GM12873 (cell line): ENCODE measurements around the gene NUDT21.

Experiments used
- TF ChIP-seq, protein P1 (sequence below): IDR thresholded peaks from 2 replicates; pipeline ENCODE4 v1.5.1; 2012; ENCODE audit warnings: low read depth, mild to moderate bottlenecking, moderate library complexity, low read length, control low read depth; ENCODE audit not compliant: insufficient read depth; ENCODE audit errors: missing control alignments

The NUDT21 gene

DNA sequence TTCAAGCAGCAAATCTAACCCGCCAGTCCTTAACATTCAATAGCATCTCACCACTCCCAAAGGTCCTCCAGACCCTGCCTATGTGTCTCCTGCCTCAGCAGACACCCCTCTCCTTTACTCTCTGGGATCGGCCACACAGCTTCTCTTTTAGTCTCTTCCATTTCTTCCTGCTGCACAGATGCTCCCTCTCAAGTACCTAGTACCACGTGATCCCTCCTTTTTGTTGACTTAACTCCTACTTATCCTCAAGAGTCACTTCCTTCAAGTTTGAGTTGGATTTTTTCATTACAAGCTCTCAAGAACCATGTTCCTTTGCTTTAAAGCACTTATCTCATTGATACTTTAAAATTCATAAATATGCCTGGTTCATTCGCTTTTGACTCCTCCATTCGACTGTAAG, 50.7 kb downstream of the NUDT21 start:
- TF ChIP-seq, protein P1, sequence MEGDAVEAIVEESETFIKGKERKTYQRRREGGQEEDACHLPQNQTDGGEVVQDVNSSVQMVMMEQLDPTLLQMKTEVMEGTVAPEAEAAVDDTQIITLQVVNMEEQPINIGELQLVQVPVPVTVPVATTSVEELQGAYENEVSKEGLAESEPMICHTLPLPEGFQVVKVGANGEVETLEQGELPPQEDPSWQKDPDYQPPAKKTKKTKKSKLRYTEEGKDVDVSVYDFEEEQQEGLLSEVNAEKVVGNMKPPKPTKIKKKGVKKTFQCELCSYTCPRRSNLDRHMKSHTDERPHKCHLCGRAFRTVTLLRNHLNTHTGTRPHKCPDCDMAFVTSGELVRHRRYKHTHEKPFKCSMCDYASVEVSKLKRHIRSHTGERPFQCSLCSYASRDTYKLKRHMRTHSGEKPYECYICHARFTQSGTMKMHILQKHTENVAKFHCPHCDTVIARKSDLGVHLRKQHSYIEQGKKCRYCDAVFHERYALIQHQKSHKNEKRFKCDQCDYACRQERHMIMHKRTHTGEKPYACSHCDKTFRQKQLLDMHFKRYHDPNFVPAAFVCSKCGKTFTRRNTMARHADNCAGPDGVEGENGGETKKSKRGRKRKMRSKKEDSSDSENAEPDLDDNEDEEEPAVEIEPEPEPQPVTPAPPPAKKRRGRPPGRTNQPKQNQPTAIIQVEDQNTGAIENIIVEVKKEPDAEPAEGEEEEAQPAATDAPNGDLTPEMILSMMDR = no peak

DNA sequence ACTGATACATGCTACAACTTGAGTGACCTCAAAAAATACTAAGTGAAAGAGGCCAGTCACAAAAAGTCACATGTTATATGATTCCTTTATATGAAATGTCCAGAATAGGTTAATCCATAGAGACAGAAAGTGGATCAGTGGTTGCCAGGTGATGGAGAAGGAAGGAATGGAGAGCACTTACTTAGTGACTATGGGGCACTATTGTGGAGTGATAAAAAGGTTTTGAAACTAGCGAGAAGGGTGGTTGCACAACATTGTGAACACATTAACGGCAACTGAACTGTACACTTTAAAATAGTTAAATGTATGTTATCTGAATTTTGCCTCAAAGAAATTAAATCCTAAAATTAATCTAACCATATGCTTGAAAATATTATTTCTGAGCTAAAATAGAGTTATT, 51.6 kb downstream of the NUDT21 start:
- TF ChIP-seq, protein P1 = no peak

DNA sequence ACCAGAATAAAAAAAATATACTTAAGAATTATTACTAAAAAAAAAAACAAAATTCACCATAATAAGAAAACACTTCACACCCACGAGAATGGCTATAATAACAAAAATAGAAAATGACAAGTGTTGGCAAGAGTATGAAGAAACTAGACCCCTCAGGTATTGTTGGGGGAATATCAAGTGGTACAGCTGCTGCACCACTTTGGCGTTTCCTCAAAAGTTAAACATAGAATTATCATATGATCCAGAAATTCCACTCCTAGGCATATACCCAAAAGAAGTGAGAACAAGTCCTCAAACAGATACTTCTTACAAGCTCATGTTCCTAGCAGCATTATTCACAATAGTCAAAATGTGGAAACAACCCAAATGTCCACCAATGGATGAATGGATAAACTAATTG, 52.1 kb downstream of the NUDT21 start:
- TF ChIP-seq, protein P1 = no peak

DNA sequence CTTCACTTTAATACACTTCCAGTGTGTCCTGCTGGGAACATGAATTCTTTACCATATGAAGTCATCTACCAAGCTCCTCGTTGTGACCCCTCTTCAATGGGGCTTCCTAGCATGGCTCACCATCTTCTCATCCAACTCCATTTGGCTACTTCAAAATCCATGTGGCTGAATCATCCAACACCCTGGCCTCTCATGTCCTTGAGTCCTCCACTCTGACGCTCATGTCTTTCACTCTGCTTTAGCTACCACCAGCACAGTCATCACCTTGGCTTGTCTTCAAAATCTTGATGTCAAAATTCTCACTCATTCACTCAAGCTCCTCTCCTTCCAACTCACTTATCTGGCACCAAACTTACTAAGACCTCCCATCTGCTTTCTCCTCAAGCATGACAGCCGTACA, 61.6 kb downstream of the NUDT21 start:
- TF ChIP-seq, protein P1 = no peak

DNA sequence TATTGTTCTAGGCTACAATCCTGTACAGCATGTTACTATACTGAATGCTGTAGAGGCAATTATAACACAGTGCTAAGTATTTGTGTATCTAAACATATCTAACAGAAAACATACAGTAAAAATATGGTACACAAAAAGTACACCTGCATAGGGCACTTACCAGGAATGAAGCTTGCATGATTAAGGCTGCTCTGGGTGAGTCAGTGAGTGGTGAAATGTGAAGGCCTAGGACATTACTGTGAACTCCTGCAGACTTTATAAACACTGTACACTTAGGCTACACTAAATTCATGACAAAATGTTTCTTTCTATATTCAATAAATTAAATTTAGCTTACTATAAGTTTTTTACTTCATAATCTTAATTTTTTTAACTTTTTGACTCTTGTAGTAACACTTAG, 62.9 kb downstream of the NUDT21 start:
- TF ChIP-seq, protein P1 = no peak

DNA sequence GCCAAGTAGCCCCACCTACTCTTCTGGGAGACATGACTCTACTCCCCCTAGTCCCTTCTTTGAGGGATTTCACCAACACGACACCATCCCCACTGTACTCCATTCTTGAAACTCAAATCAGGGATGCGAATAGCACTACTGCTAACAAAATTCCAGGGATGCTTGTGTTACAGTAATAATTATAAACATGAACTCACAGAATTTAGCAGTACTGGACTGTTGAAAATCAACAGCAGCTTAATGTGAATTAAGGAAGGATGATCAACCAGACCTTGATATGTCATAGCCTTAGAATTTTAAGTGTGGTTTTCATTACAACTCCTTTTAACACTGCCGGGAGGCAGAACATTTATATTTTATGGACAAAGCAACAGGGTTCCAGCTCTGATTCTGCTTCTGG, 63.7 kb downstream of the NUDT21 start:
- TF ChIP-seq, protein P1 = no peak

DNA sequence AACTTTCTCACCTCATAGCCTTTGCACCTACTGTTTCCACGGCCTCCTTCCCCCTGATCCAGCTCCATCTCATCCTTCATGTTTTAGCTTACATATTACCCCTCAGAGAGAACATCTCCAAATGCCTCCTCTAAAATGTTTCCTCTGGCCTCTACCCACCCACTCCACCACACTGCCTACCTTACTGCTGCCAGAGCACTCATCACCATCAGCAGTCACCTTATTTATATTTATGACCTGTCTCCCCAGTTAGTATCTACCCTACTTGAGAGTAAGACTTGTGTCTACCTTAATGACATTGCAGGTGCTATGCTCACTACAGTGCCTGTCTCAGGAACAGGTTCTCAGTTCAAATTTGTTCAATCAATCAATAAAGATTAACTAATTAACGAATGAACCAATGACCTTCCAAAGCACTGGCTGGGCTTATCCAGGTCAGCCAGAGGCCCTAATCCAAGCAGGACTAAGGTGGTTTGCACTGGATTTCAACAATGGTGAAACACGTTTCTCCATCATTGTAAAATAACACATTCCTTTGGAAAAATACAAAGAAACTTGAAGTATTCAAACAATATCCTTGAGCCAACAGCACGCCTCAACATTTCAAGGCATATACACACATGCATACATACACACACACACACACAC, 66.9 kb downstream of the NUDT21 start:
- TF ChIP-seq, protein P1 = no peak
